SK-N-SH (cell line): Measurements from ENCODE around the gene CES1. TPM values are rescaled to one million over a fixed set of nuclear protein-coding genes. Genes with fewer than 3 reads are reported as not detected.
"Not testable (repeated sequence)": the region's sequence is repeated elsewhere in the genome, so short reads cannot be mapped to it uniquely, and the experiment has no call there.

Experiments
- CTCF ChIA-PET: fragments of 300-600, 350-600 bp; formaldehyde crosslinking; extraction: SDS; loops from one replicate; lab custom pipeline; 2021; lab: Yijun Ruan, JAX
- POLR2A ChIA-PET: fragments of 350-600 bp; sonication (Branson Sonifier 250); formaldehyde crosslinking; extraction: SDS; loops from one replicate; lab custom pipeline; 2020; ENCODE audit warnings: antibody characterized with exemption, inconsistent platforms; lab: Yijun Ruan, JAX
- DNase-seq: peaks from one replicate; pipeline ENCODE4 v3.0.0; 2012
- H2AFZ ChIP-seq: fragments of 200-600 bp; sonication (generic); 2 replicates; pipeline ENCODE4 v1.8.1; 2016; ENCODE audit warnings: antibody characterized with exemption, mild to moderate bottlenecking, low read depth
- H3F3A ChIP-seq: fragments of 200-600 bp; sonication (generic); replicated peaks from 2 replicates; pipeline ENCODE3; 2016; ENCODE audit warnings: antibody characterized with exemption, mild to moderate bottlenecking; ENCODE audit not compliant: insufficient read depth
- H3K27ac ChIP-seq, 2 experiments: fragments of 200-500 bp in 1 of 2; fragments of 200-600 bp in 1 of 2; sonication (Bioruptor generic) in 1 of 2; sonication (generic), shearing (Covaris generic) in 1 of 2; 2 replicates each; pipeline versions ENCODE4 v1.5.1 to v1.6.1; 2014 to 2016; ENCODE audit warnings: low read depth in 2 of 2, inconsistent platforms in 1 of 2, low read length in 1 of 2, mild to moderate bottlenecking in 1 of 2, mixed read lengths in 1 of 2
- H3K27me3 ChIP-seq: fragments of 200-600 bp; sonication (generic), shearing (Covaris generic); 2 replicates; pipeline ENCODE4 v1.6.1; 2016; ENCODE audit warnings: mixed run types; ENCODE audit not compliant: insufficient read depth
- H3K36me3 ChIP-seq, 2 experiments: fragments of 200-500 bp in 1 of 2; fragments of 200-600 bp in 1 of 2; sonication (Bioruptor generic) in 1 of 2; sonication (generic) in 1 of 2; replicated peaks in 1 of 2; 2 replicates each; pipeline versions ENCODE3 to v1.5.1; 2014 to 2016; ENCODE audit warnings: low read length in 1 of 2, mild to moderate bottlenecking in 1 of 2; ENCODE audit not compliant: insufficient read depth in 2 of 2, control insufficient read depth in 1 of 2
- H3K4me1 ChIP-seq, 2 experiments: fragments of 200-500 bp in 1 of 2; fragments of 200-600 bp in 1 of 2; sonication (Bioruptor generic) in 1 of 2; sonication (generic), shearing (Covaris generic) in 1 of 2; 2 replicates each; pipeline versions ENCODE4 v1.5.1 to v1.6.1; 2014 to 2016; ENCODE audit warnings: low read depth in 1 of 2, low read length in 1 of 2, mixed run types in 1 of 2; ENCODE audit not compliant: insufficient read depth in 2 of 2, control insufficient read depth in 1 of 2
- H3K4me2 ChIP-seq: fragments of 200-600 bp; sonication (generic), shearing (Covaris generic); 2 replicates; pipeline ENCODE4 v1.6.1; 2017; ENCODE audit warnings: mixed run types
- H3K4me3 ChIP-seq, 2 experiments: fragments of 200-500 bp in 1 of 2; fragments of 200-600 bp in 1 of 2; sonication (Bioruptor generic) in 1 of 2; sonication (generic), shearing (Covaris generic) in 1 of 2; 2 replicates each; pipeline versions ENCODE4 v1.5.1 to v1.8.1; 2014 to 2016; ENCODE audit warnings: low read depth in 2 of 2, inconsistent platforms in 1 of 2, low read length in 1 of 2, mild to moderate bottlenecking in 1 of 2, mixed read lengths in 1 of 2, moderate library complexity in 1 of 2
- H3K79me2 ChIP-seq: fragments of 200-600 bp; sonication (generic); 2 replicates; pipeline ENCODE4 v1.8.1; 2017; ENCODE audit warnings: mild to moderate bottlenecking; ENCODE audit not compliant: insufficient read depth
- H3K9ac ChIP-seq: fragments of 200-600 bp; sonication (generic); 2 replicates; pipeline ENCODE4 v1.6.1; 2017; ENCODE audit warnings: mixed run types
- H3K9me2 ChIP-seq: fragments of 200-600 bp; sonication (generic); 2 replicates; pipeline ENCODE4 v1.6.1; 2017; ENCODE audit warnings: mixed run types
- H3K9me3 ChIP-seq: fragments of 200-600 bp; sonication (generic); 2 replicates; pipeline ENCODE4 v1.6.1; 2017; ENCODE audit warnings: mixed run types, mild to moderate bottlenecking, moderate library complexity
- H4K20me1 ChIP-seq: fragments of 200-600 bp; sonication (generic); 2 replicates; pipeline ENCODE4 v1.6.1; 2017; ENCODE audit warnings: mild to moderate bottlenecking, mixed run types; ENCODE audit not compliant: insufficient read depth
- CTCF ChIP-seq: fragments of 200-600 bp; sonication (generic); IDR thresholded peaks from 2 replicates; pipeline ENCODE4 v1.6.1; 2017; ENCODE audit warnings: antibody characterized with exemption, mild to moderate bottlenecking, moderate library complexity
- FOXM1 ChIP-seq: IDR thresholded peaks from 2 replicates; pipeline ENCODE4 v1.4.0; 2012; ENCODE audit warnings: low read depth, mild to moderate bottlenecking
- MAX ChIP-seq: IDR thresholded peaks from 2 replicates; pipeline ENCODE4 v1.4.0; 2012; ENCODE audit warnings: low read depth
- MEF2A ChIP-seq: IDR thresholded peaks from 2 replicates; pipeline ENCODE4 v1.4.0; 2012; ENCODE audit warnings: low read depth, borderline replicate concordance
- MXI1 ChIP-seq: IDR thresholded peaks from 2 replicates; pipeline ENCODE4 v1.6.1; 2012; ENCODE audit warnings: mild to moderate bottlenecking, low read depth, low read length, improper control_type of control experiment
- POLR2AphosphoS5 ChIP-seq: IDR thresholded peaks from 2 replicates; pipeline ENCODE4 v1.6.1; 2012; ENCODE audit warnings: low read depth, low read length
- RAD21 ChIP-seq: IDR thresholded peaks from 2 replicates; pipeline ENCODE4 v1.6.1; 2012; ENCODE audit warnings: mild to moderate bottlenecking, low read length
- RCOR1 ChIP-seq: fragments of 150-350 bp; IDR thresholded peaks from 2 replicates; pipeline ENCODE4 v1.6.1; 2017; ENCODE audit warnings: antibody characterized with exemption, low read length
- RXRA ChIP-seq: IDR thresholded peaks from 2 replicates; pipeline ENCODE4 v1.4.0; 2012; ENCODE audit warnings: low read depth, mild to moderate bottlenecking, borderline replicate concordance
- TAF1 ChIP-seq: IDR thresholded peaks from 2 replicates; pipeline ENCODE4 v1.6.1; 2012; ENCODE audit warnings: low read depth, mild to moderate bottlenecking, low read length, moderate library complexity, borderline replicate concordance
- USF1 ChIP-seq: IDR thresholded peaks from 2 replicates; pipeline ENCODE4 v1.4.0; 2012; ENCODE audit warnings: low read depth, borderline replicate concordance
- ZBTB33 ChIP-seq: IDR thresholded peaks from 2 replicates; pipeline ENCODE4 v1.4.0; 2012; ENCODE audit warnings: low read depth, borderline replicate concordance
- WGBS: methylation state at CpG from one replicate; pipeline ENCODE4 v1.1.6; 2017; ENCODE audit warnings: low lambda C conversion rate; 5-methylcytosine and 5-hydroxymethylcytosine counted together
- polyA plus RNA-seq, 3 experiments: library from polyadenylated mRNA; depleted of rRNA; stranded (reverse); fragments of >200 nt; gene quantifications; 2 replicates each; pipeline ENCODE4 v1.2.3, GENCODE V29; 2012

Gene CES1
- polyA plus RNA-seq, 1 of the 3 experiments (the other 2 are of a cell fraction): not detected

- no peak for DNase-seq
- Histone ChIP-seq H3F3A (no peaks in the 10 kb centered on the region), H3K9ac (no peak overlapping the region), H3K4me3 (no peak overlapping the region), H3K9me2 (no peaks in the 10 kb centered on the region), H3K4me1 (no peaks in the 10 kb centered on the region), H3K27me3 (no peaks in the 10 kb centered on the region), H3K36me3 (no peaks in the 10 kb centered on the region), H3K9me3 (no peaks in the 10 kb centered on the region), H4K20me1 (no peaks in the 10 kb centered on the region), H3K27ac (no peak overlapping the region), H3K79me2 (no peaks in the 10 kb centered on the region), H3K4me2 (no peak overlapping the region), H2AFZ (no peak overlapping the region)
- POLR2A ChIA-PET: no interaction called here
- 74% methylated on average over 4 of the region's 4 CpGs for WGBS
- TF ChIP-seq CTCF (no peak), TAF1 (no peak), USF1 (no peak), ZBTB33 (no peak), FOXM1 (no peak), RXRA (no peak), MAX (no peak), RAD21 (no peak), POLR2AphosphoS5 (no peak)
- CTCF ChIA-PET: interaction anchor here (1.2 kb wide), 1 partner anchor 44 kb away, joined by 5 read pairs; no protein-coding TSS in a partner anchor
Observed at GRCh38 chr16:55756963-55757362, 75.9 kb downstream of the CES1 start.

GRCh38 chr16:55754056-55754455 lies 78.8 kb downstream of the CES1 start:
- H3K4me1 ChIP-seq: no peaks in the 10 kb centered on the region
- H3K4me2 ChIP-seq: no peak overlapping the region
- no peaks in the 10 kb centered on the region for H3F3A ChIP-seq
- CTCF ChIA-PET: no interaction called here
- H3K27ac ChIP-seq: no peak overlapping the region
- no peaks in the 10 kb centered on the region for H3K9me2 ChIP-seq
- no peaks in the 10 kb centered on the region for H3K27me3 ChIP-seq
- no peak for DNase-seq
- no peak overlapping the region for H3K9ac ChIP-seq
- H3K9me3 ChIP-seq: no peaks in the 10 kb centered on the region
- TF ChIP-seq RCOR1 (no peak), FOXM1 (no peak), MXI1 (no peak), MEF2A (no peak), POLR2AphosphoS5 (no peak)
- no peaks in the 10 kb centered on the region for H4K20me1 ChIP-seq
- POLR2A ChIA-PET: no interaction called here
- H2AFZ ChIP-seq: no peak overlapping the region
- no peaks in the 10 kb centered on the region for H3K79me2 ChIP-seq
- H3K4me3 ChIP-seq: no peak overlapping the region
- no peaks in the 10 kb centered on the region for H3K36me3 ChIP-seq

GRCh38 chr16:55753145-55753631 lies 79.7 kb downstream of the CES1 start:
- H3K4me1 ChIP-seq, H3K4me2 ChIP-seq, H2AFZ ChIP-seq, H3K9me2 ChIP-seq, DNase-seq, H4K20me1 ChIP-seq, H3F3A ChIP-seq, CTCF ChIA-PET, H3K27ac ChIP-seq, H3K27me3 ChIP-seq, H3K9me3 ChIP-seq, POLR2A ChIA-PET, H3K4me3 ChIP-seq, H3K36me3 ChIP-seq, H3K79me2 ChIP-seq, H3K9ac ChIP-seq: not testable (repeated sequence)
- WGBS: 5% methylated on average over 4 of the region's 4 CpGs
